Sigmoid colon (tissue), 7 donors: ENCODE measurements around the gene TBC1D2B. TPM values are rescaled to one million over a fixed set of nuclear protein-coding genes. Genes with fewer than 3 reads are reported as not detected.

Experiments
- DNase-seq: peaks from one replicate; pipeline ENCODE4 v3.0.0-alpha.2; 2019
- H3K27ac ChIP-seq, 4 donors: fragments of 200-600 bp; sonication (generic); one replicate each; pipeline ENCODE4 v1.5.1; 2016 to 2019; ENCODE audit warnings: mild to moderate bottlenecking in 1 of 4
- H3K27me3 ChIP-seq, 3 donors: fragments of 200-600 bp; sonication (generic); one replicate each; pipeline ENCODE4 v1.5.1; 2019; ENCODE audit warnings: mild to moderate bottlenecking in 1 of 3
- H3K36me3 ChIP-seq, 4 donors: fragments of 200-600 bp; sonication (generic); one replicate each; pipeline ENCODE4 v1.5.1; 2016 to 2019
- H3K4me1 ChIP-seq, 4 donors: fragments of 200-600 bp; sonication (generic); one replicate each; pipeline ENCODE4 v1.5.1; 2017 to 2019
- H3K4me3 ChIP-seq, 4 donors: fragments of 200-600 bp; sonication (generic); one replicate each; pipeline ENCODE4 v1.5.1; 2017 to 2019; ENCODE audit warnings: mild to moderate bottlenecking in 2 of 4, moderate library complexity in 1 of 4
- H3K9me3 ChIP-seq, 4 donors: fragments of 200-600 bp in 3 of 4; sonication (generic) in 3 of 4; one replicate each; pipeline versions ENCODE4 v1.5.1 to v1.6.1; 2013 to 2019
- CTCF ChIP-seq, 4 experiments: fragments of 450-650 bp in 3 of 4; fragments of 200-600 bp in 1 of 4; IDR thresholded peaks; one replicate each; pipeline ENCODE4 v1.5.1; 2016 to 2019; ENCODE audit warnings: antibody characterized with exemption in 4 of 4, mild to moderate bottlenecking in 3 of 4, moderate library complexity in 2 of 4
- EP300 ChIP-seq, 4 donors: sonication (generic); formaldehyde crosslinking; IDR thresholded peaks; one replicate each; pipeline ENCODE4 v1.6.1; 2017; ENCODE audit warnings: antibody characterized with exemption in 4 of 4
- POLR2A ChIP-seq, 2 donors: fragments of 450-650 bp; IDR thresholded peaks; one replicate each; pipeline ENCODE4 v1.6.1; 2016; ENCODE audit warnings: antibody characterized with exemption in 2 of 2, mild to moderate bottlenecking in 2 of 2, moderate library complexity in 2 of 2
- POLR2AphosphoS5 ChIP-seq, 4 donors: sonication (generic); formaldehyde crosslinking; IDR thresholded peaks; one replicate each; pipeline ENCODE4 v1.6.1; 2017; ENCODE audit warnings: antibody characterized with exemption in 4 of 4
- WGBS, 2 donors: extraction: QIAGEN DNeasy Blood & Tissue Kit; methylation state at CpG; one replicate each; pipeline ENCODE4 v1.1.7; 2013; 5-methylcytosine and 5-hydroxymethylcytosine counted together
- intact Hi-C: fragments of 100-400 bp; cut with DNase I; formaldehyde crosslinking; loops from one replicate; pipeline ENCODE4 v1.15.1; 2023
- polyA plus RNA-seq, 3 donors: library from polyadenylated mRNA; stranded (reverse); fragments of 200-250 nt; gene quantifications; one replicate each; pipeline ENCODE4 v1.2.3, GENCODE V29; 2013
- total RNA-seq, 4 donors: library from RNA; depleted of rRNA; stranded (reverse); fragments of >200 nt; gene quantifications; one replicate each; pipeline ENCODE4 v1.1.0, GENCODE V29; 2016
- donor health status: healthy with polysubstance abuse.
- donor health status: Bipolar disorder and iron deficiency.
- donor health status: healthy.

TBC1D2B gene
- total and polyA plus RNA-seq, 7 donors = 7.6 to 47.1 (median 29.9) TPM

DNA sequence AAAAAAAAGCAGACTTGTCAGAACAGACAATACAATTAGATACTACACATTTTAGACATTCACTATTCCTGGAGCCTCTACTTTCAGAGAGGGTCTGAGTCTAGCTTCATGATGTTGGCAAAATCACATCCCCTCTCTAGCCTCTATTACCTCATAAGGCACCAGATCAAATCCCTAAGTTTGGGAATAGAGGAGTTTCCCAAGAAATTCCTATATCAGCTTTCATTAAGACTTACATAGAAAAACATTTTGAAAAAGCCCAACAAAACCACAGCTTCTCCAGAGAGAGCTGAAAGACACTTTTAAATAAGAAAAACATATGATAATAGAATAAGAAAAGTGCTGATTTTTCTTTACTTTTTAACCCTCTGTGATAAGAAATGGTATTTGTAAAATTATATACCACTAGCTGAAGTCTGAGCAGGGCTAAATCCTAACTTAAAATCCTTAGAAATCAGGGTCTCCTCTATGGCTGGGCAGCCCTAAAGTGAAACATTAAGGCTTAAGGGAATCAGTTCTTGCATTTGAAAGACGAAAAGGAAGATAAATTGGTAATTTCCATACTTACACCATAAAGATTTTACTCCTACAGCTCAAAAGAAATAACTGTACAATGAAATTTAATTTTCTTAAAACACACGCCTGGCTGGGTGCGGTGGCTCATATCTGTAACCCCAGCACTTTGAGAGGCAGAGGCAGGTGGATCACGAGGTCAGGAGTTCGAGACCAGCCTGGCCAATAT, 4.3 kb downstream of the TBC1D2B start:
- Histone ChIP-seq H3K27me3 (no peaks in the 10 kb centered on the region), H3K36me3 (no peaks in the 10 kb centered on the region), H3K4me3 (peak overlapping the region in 1 of 4 donors; percentile 4), H3K4me1 (peaks cover 0 to 88% (median 74%) of the 10 kb centered on the region in 4 donors), H3K9me3 (no peaks in the 10 kb centered on the region), H3K27ac (peak overlapping the region; percentile 58 to 90 (median 70))
- WGBS, 2 donors = 76 to 86% methylated on average over 5 of the region's 5 CpGs
- intact Hi-C loops = no loop called here
- no peak for DNase-seq
- TF ChIP-seq EP300 (IDR thresholded peaks at IDR 0.05) = no peak
- no peak for TF ChIP-seq POLR2A (IDR thresholded peaks at IDR 0.05)
- no peak for TF ChIP-seq POLR2AphosphoS5 (IDR thresholded peaks at IDR 0.05)
- TF ChIP-seq CTCF (IDR thresholded peaks at IDR 0.05) = no peak

- 9 to 32% methylated on average over 9 of the region's 9 CpGs for WGBS, 2 donors
These were observed 5.2 kb downstream of the TBC1D2B start for GRCh38 chr15:78072080-78072892.

GRCh38 chr15:78071383-78071782, 6.1 kb downstream of the TBC1D2B start:
- peak overlapping the region; percentile 58 to 90 (median 70) for H3K27ac ChIP-seq
- H3K36me3 ChIP-seq = no peaks in the 10 kb centered on the region
- no peak overlapping the region for H3K4me3 ChIP-seq
- no peaks in the 10 kb centered on the region for H3K27me3 ChIP-seq
- intact Hi-C loops = no loop called here
- H3K4me1 ChIP-seq = peaks cover 0 to 94% (median 83%) of the 10 kb centered on the region in 4 donors
- WGBS, 2 donors = 66 to 70% methylated on average over 2 of the region's 2 CpGs
- H3K9me3 ChIP-seq = no peaks in the 10 kb centered on the region
- TF ChIP-seq EP300 (IDR thresholded peaks at IDR 0.05) (no peak), POLR2A (IDR thresholded peaks at IDR 0.05) (no peak), CTCF (IDR thresholded peaks at IDR 0.05) (no peak), POLR2AphosphoS5 (IDR thresholded peaks at IDR 0.05) (no peak)
- DNase-seq = no peak

More at GRCh38 chr15:78072080-78072892, 5.2 kb downstream of the TBC1D2B start:
- TF ChIP-seq EP300 (IDR thresholded peaks at IDR 0.05) (peak in 2 of 4 donors; percentile 29 to 70), CTCF (IDR thresholded peaks at IDR 0.05) (no peak), POLR2AphosphoS5 (IDR thresholded peaks at IDR 0.05) (peak in 3 of 4 donors; percentile 17 to 80 (median 49))
- Histone ChIP-seq H3K27ac (peak overlapping the region; percentile 58 to 90 (median 70)), H3K9me3 (no peaks in the 10 kb centered on the region), H3K27me3 (no peaks in the 10 kb centered on the region), H3K36me3 (no peaks in the 10 kb centered on the region), H3K4me1 (peaks cover 0 to 91% (median 78%) of the 10 kb centered on the region in 4 donors), H3K4me3 (peak overlapping the region in 1 of 4 donors; percentile 4)
- intact Hi-C loops = no loop called here
- DNase-seq = peak; percentile 81

DNA sequence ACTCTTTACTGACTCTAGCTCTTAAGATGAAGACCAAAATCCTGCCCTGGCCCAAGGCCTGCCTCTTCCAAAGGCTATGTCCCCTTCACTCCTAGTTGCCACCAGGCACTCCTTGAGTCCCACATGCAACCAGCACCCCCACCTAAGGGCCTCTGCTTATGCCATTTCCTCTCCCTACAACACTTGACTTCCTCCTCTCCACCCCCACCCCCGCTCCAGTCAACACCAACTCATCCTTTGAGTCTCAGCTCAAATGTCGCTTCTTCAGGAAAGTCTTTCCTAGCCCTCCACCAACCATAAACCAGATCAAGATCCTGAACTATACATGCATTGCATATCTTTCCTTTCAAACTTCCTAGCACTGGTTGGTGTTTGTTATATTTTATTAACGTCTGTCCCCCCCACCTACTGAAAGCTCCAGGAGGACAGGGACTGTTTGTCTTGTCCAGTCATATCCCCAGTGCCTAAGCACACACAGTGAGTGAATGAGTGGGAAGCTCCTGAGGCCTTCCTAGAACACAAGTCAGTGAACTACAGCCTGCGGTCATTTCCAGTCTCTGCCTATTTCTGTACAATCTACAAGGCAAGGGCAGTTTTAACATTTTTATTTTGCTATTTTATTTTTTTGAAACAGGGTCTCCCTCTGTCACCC, 7.3 kb downstream of the TBC1D2B start:
- peak overlapping the region; percentile 69 to 90 (median 77) for H3K27ac ChIP-seq
- no peaks in the 10 kb centered on the region for H3K9me3 ChIP-seq
- DNase-seq = peak; percentile 65
- peaks cover 0 to 94% (median 83%) of the 10 kb centered on the region in 4 donors for H3K4me1 ChIP-seq
- intact Hi-C loops = no loop called here
- TF ChIP-seq CTCF (IDR thresholded peaks at IDR 0.05) = no peak
- TF ChIP-seq POLR2A (IDR thresholded peaks at IDR 0.05) = no peak
- no peak for TF ChIP-seq EP300 (IDR thresholded peaks at IDR 0.05)
- TF ChIP-seq POLR2AphosphoS5 (IDR thresholded peaks at IDR 0.05) = no peak
- H3K27me3 ChIP-seq = no peaks in the 10 kb centered on the region
- no peak overlapping the region for H3K4me3 ChIP-seq
- WGBS, 2 donors = 57 to 81% methylated on average over 4 of the region's 4 CpGs
- H3K36me3 ChIP-seq = no peaks in the 10 kb centered on the region
